MCF 10A (cell line): ENCODE data around the gene FOXP1. TPM values are rescaled to one million over a fixed set of nuclear protein-coding genes. Genes with fewer than 3 reads are reported as not detected.

Experiments used
- BruUV-seq: library from RNA; stranded (reverse); fragments of 400-500 nt; replicated peaks from 2 replicates; lab custom pipeline; 2021; lab: Mats Ljungman, UMichigan
- CTCF ChIA-PET: fragments of 300-600 bp; sonication (Branson Sonifier 250); formaldehyde crosslinking; extraction: SDS; loops from one replicate; lab custom pipeline; 2021; ENCODE audit warnings: antibody characterized with exemption, inconsistent platforms; lab: Yijun Ruan, JAX
- POLR2A ChIA-PET: fragments of 300-600, 350-650 bp; sonication (Branson Sonifier 250); formaldehyde crosslinking; extraction: SDS; loops from one replicate; lab custom pipeline; 2020; ENCODE audit warnings: antibody characterized with exemption, inconsistent platforms; lab: Yijun Ruan, JAX
- DNase-seq: peaks from one replicate; pipeline ENCODE4 v3.0.0-alpha.2; 2018; ENCODE audit not compliant: unreplicated experiment
- H3K27ac Mint-ChIP-seq: one replicate; pipeline ENCODE4 v1.8.0; 2022; ENCODE audit warnings: mild to moderate bottlenecking, low read depth, mixed read lengths; ENCODE audit not compliant: unreplicated experiment
- H3K27me3 Mint-ChIP-seq: one replicate; pipeline ENCODE4 v1.8.0; 2022; ENCODE audit warnings: mixed read lengths; ENCODE audit not compliant: insufficient read depth, unreplicated experiment
- H3K36me3 Mint-ChIP-seq: one replicate; pipeline ENCODE4 v1.8.0; 2022; ENCODE audit warnings: mild to moderate bottlenecking, moderate library complexity, mixed read lengths; ENCODE audit not compliant: insufficient read depth, unreplicated experiment
- H3K4me1 Mint-ChIP-seq: one replicate; pipeline ENCODE4 v1.8.0; 2022; ENCODE audit warnings: mixed read lengths; ENCODE audit not compliant: insufficient read depth, unreplicated experiment
- H3K4me3 Mint-ChIP-seq: one replicate; pipeline ENCODE4 v1.8.0; 2022; ENCODE audit warnings: mild to moderate bottlenecking, moderate library complexity, mixed read lengths; ENCODE audit not compliant: unreplicated experiment
- H3K9me3 Mint-ChIP-seq: one replicate; pipeline ENCODE4 v1.8.0; 2022; ENCODE audit warnings: mixed read lengths; ENCODE audit not compliant: unreplicated experiment
- intact Hi-C: fragments of 100-400 bp; cut with micrococcal nuclease; formaldehyde crosslinking; loops from 2 replicates; pipeline ENCODE4 v1.14.1; 2022
- total RNA-seq: library from RNA; stranded (reverse); gene quantifications from 2 replicates; pipeline ENCODE4 v1.2.3, GENCODE V29; 2022
- TF ChIP-seq, protein P1 (sequence below): fragments of 200-600 bp; IDR thresholded peaks from one replicate; pipeline ENCODE4 v1.8.0; 2022; ENCODE audit warnings: antibody characterized with exemption, mild to moderate bottlenecking; ENCODE audit not compliant: unreplicated experiment

Gene FOXP1
- total RNA-seq, 1 experiment from 2014 or later, result 49.0 TPM

DNA sequence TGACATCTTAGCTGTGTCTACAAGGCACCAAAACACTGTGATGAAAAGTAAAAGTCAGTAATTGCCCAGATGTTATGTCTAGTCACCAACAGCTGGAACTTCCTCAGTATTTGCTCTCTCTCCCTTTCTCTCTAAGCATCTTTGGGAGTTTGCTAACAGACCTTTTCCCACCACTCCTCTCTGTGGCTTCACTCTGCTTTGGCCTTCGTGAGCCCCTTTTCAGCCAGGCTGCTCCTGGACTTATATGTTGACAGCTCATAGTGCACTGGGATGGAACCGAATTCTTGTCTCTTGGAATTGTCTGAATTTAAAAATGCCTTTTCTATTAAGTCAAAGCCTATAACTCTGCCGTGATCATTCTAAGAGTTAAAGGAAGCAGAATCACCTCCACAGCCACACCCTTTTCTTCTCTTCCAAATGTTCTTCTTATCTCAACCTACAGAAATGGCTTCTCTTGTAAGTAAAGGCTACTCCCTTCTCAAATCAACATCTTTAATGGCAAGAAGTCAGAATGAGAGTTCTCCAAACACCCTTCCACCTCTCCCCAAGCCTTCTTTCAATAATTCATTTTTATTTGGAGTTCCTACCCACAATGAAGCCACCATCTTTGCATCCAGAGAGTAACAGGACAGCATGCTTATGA is 17.2 kb upstream of the FOXP1 start:
- intact Hi-C loops, result no loop called here
- TF ChIP-seq, protein P1, sequence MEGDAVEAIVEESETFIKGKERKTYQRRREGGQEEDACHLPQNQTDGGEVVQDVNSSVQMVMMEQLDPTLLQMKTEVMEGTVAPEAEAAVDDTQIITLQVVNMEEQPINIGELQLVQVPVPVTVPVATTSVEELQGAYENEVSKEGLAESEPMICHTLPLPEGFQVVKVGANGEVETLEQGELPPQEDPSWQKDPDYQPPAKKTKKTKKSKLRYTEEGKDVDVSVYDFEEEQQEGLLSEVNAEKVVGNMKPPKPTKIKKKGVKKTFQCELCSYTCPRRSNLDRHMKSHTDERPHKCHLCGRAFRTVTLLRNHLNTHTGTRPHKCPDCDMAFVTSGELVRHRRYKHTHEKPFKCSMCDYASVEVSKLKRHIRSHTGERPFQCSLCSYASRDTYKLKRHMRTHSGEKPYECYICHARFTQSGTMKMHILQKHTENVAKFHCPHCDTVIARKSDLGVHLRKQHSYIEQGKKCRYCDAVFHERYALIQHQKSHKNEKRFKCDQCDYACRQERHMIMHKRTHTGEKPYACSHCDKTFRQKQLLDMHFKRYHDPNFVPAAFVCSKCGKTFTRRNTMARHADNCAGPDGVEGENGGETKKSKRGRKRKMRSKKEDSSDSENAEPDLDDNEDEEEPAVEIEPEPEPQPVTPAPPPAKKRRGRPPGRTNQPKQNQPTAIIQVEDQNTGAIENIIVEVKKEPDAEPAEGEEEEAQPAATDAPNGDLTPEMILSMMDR, result no peak
- CTCF ChIA-PET, result interaction anchor here (0.6 to 2.1 kb wide), 7 partner anchors 14 to 377 kb away, joined by 3 to 13 read pairs (median 4); no protein-coding TSS in a partner anchor
- no peak overlapping the region for H3K4me3 Mint-ChIP-seq
- peaks cover 15% of the 10 kb centered on the region for H3K4me1 Mint-ChIP-seq
- no peak overlapping the region for H3K27ac Mint-ChIP-seq
- POLR2A ChIA-PET, result interaction anchor here (1.1 kb wide), 1 partner anchor 11 kb away, joined by 3 read pairs; no protein-coding TSS in a partner anchor
- BruUV-seq, result no TSS peak
- H3K27me3 Mint-ChIP-seq, result no peaks in the 10 kb centered on the region
- H3K9me3 Mint-ChIP-seq, result no peaks in the 10 kb centered on the region
- DNase-seq, result no peak
- peaks cover 6% of the 10 kb centered on the region for H3K36me3 Mint-ChIP-seq

DNA sequence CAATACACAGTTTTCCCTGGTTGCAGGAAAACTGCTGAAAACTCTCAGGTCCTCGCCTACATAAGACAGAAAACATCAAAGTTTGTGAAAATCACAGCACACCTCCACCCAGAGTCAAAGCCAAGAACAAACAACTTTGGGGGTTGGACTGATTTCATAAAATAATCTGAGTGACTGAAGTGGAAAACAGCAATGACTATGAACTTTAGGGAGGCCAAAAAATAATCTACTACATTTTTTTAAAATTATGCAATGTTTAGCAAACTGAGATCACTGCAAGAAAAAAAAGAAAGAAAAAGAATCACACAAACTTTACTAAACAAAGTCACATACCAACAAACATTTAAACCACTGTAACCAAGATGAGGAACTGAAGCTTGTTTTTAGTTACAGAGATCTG is 15.9 kb upstream of the FOXP1 start:
- Mint-ChIP-seq H3K27me3 (no peaks in the 10 kb centered on the region), H3K9me3 (no peaks in the 10 kb centered on the region), H3K27ac (no peak overlapping the region), H3K4me1 (peaks cover 15% of the 10 kb centered on the region), H3K36me3 (peaks cover 6% of the 10 kb centered on the region), H3K4me3 (no peak overlapping the region)
- ChIA-PET POLR2A (no interaction called here), CTCF (interaction anchor here (0.5 to 4.9 kb wide), 5 partner anchors 12 to 1865 kb away, joined by 3 to 21 read pairs (median 3); no protein-coding TSS in a partner anchor)
- BruUV-seq, result no TSS peak
- DNase-seq, result no peak
- intact Hi-C loops, result no loop called here
- TF ChIP-seq, protein P1, result no peak

DNA sequence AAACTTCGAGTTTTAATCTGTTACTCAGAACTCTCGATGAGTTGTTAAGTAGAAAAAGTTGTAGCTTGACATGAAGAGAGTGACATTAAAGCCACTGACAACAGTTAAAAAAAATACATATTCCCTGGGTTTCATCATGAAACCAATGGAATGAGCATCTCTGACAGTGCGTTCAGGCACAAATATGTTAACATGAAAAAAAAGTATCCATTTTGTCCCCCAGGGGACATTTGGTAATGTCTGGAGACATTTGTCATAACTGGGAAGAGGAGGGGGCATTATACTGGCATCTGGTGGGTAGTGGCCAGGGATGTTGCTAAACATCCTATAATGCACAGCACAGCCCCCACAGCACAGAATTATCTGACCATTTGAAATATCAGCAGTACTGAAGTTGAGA is 14.8 kb upstream of the FOXP1 start:
- POLR2A ChIA-PET, result interaction anchor here (0.5 to 0.7 kb wide), 2 partner anchors 10 to 19 kb away, joined by 3 read pairs; no protein-coding TSS in a partner anchor
- TF ChIP-seq, protein P1, result no peak
- intact Hi-C loops, result no loop called here
- no peak overlapping the region for H3K4me3 Mint-ChIP-seq
- H3K4me1 Mint-ChIP-seq, result peaks cover 15% of the 10 kb centered on the region
- H3K27me3 Mint-ChIP-seq, result no peaks in the 10 kb centered on the region
- no peak overlapping the region for H3K27ac Mint-ChIP-seq
- BruUV-seq, result no TSS peak
- CTCF ChIA-PET, result interaction anchor here (0.6 to 4.9 kb wide), 9 partner anchors 11 to 1047 kb away, joined by 3 to 21 read pairs (median 3); no protein-coding TSS in a partner anchor
- H3K36me3 Mint-ChIP-seq, result peaks cover 6% of the 10 kb centered on the region
- no peaks in the 10 kb centered on the region for H3K9me3 Mint-ChIP-seq
- no peak for DNase-seq

DNA sequence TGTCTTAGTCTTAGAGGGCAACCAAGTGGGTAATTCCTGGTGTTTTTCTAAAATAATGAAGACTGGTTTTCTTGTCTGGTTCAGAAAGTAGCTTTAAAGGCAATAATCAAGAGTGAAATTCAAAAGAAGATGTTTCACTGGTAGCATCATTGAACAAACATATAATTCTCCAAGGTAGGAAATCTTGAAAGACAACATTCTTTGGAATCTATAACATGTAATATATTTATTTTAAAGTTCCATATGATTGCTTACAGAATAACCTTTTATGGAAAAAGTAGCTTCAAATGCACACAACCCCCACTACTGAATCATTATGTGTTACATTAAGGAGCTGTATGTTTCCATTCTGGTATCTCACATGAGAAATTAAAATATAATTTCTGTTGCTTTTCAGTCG is 13.8 kb upstream of the FOXP1 start:
- TF ChIP-seq, protein P1, result no peak
- BruUV-seq, result no TSS peak
- no peaks in the 10 kb centered on the region for H3K9me3 Mint-ChIP-seq
- no peak overlapping the region for H3K27ac Mint-ChIP-seq
- no peaks in the 10 kb centered on the region for H3K27me3 Mint-ChIP-seq
- intact Hi-C loops, result no loop called here
- DNase-seq, result no peak
- no peak overlapping the region for H3K4me3 Mint-ChIP-seq
- POLR2A ChIA-PET, result interaction anchor here (0.6 kb wide), 1 partner anchor 400 kb away, joined by 3 read pairs; no protein-coding TSS in a partner anchor
- H3K4me1 Mint-ChIP-seq, result peaks cover 12% of the 10 kb centered on the region
- H3K36me3 Mint-ChIP-seq, result peaks cover 6% of the 10 kb centered on the region
- CTCF ChIA-PET, result interaction anchor here (2.1 to 4.9 kb wide), 2 partner anchors 10 to 84 kb away, joined by 7 to 21 read pairs; no protein-coding TSS in a partner anchor
